Activated naive CD4-positive, alpha-beta T cell treated with anti-CD3 and anti-CD28 coated beads, Interleukin-2, amount 50 U/mL, for 16 hours (primary cell): ENCODE measurements around the gene MRLN.
"Not testable (repeated sequence)": the region's sequence is repeated elsewhere in the genome, so short reads cannot be mapped to it uniquely, and the experiment has no call there.

ENCODE experiments used
- DNase-seq: peaks from one replicate; pipeline ENCODE4 v3.0.0-alpha.2; 2020

Gene MRLN

GRCh38 chr10:59753267-59753666 is at the start of gene MRLN:
Gene MRLN (minus strand): TSS chr10:59753455.
- DNase-seq = no peak

GRCh38 chr10:59801171-59801570 is 47.9 kb upstream of the MRLN start:
- DNase-seq = no peak

- no peak for DNase-seq
These were observed 46.2 kb upstream of the MRLN start for GRCh38 chr10:59799421-59799820.

GRCh38 chr10:59793919-59794318 is 40.7 kb upstream of the MRLN start:
- DNase-seq = no peak

GRCh38 chr10:59792812-59793211 is 39.6 kb upstream of the MRLN start:
- no peak for DNase-seq

- DNase-seq = no peak
These were observed 38.3 kb upstream of the MRLN start for GRCh38 chr10:59791601-59792000.

GRCh38 chr10:59790080-59790479 is 36.8 kb upstream of the MRLN start:
- not testable (repeated sequence) for DNase-seq

GRCh38 chr10:59788914-59789313 is 35.7 kb upstream of the MRLN start:
- not testable (repeated sequence) for DNase-seq

GRCh38 chr10:59787032-59787431 is 33.8 kb upstream of the MRLN start:
- DNase-seq = not testable (repeated sequence)

- DNase-seq = not testable (repeated sequence)
These were observed 32.2 kb upstream of the MRLN start for GRCh38 chr10:59785476-59785875.

- no peak for DNase-seq
These were observed 28.3 kb upstream of the MRLN start for GRCh38 chr10:59781511-59781910.

- no peak for DNase-seq
These were observed 26.7 kb upstream of the MRLN start for GRCh38 chr10:59779756-59780533.

GRCh38 chr10:59774451-59774850 is 21.2 kb upstream of the MRLN start:
- no peak for DNase-seq

- no peak for DNase-seq
These were observed 19.8 kb upstream of the MRLN start for GRCh38 chr10:59773088-59773487.

- no peak for DNase-seq
These were observed 18.0 kb upstream of the MRLN start for GRCh38 chr10:59771162-59771807.

GRCh38 chr10:59770689-59771088 is 17.4 kb upstream of the MRLN start:
- no peak for DNase-seq

GRCh38 chr10:59762505-59762904 is 9.2 kb upstream of the MRLN start:
- DNase-seq = no peak

- DNase-seq = no peak
These were observed 4.7 kb upstream of the MRLN start for GRCh38 chr10:59757966-59758365.

- no peak for DNase-seq
These were observed 1.7 kb upstream of the MRLN start for GRCh38 chr10:59754951-59755350.

GRCh38 chr10:59752278-59752940 is 846 bp downstream of the MRLN start:
- DNase-seq = no peak

- DNase-seq = no peak
These were observed 2.9 kb downstream of the MRLN start for GRCh38 chr10:59750155-59750945.

GRCh38 chr10:59748834-59749233 is 4.4 kb downstream of the MRLN start:
- no peak for DNase-seq

GRCh38 chr10:59745163-59745650 is 8.0 kb downstream of the MRLN start:
- no peak for DNase-seq
